HTERT RPE-1 (cell line): ENCODE data around the gene NCAPD3.

ENCODE experiments used
- in situ Hi-C: fragments of 300-500 bp; cut with MboI; formaldehyde crosslinking; loops from 4 replicates; pipeline ENCODE4 v1.14.3; 2020; ENCODE audit warnings: low sequenced_read_pairs

Gene NCAPD3

GRCh38 chr11:134159652-134160051 is 64.1 kb downstream of the NCAPD3 start:
- in situ Hi-C loops: no loop called here

- in situ Hi-C loops: no loop called here
These were observed 65.7 kb downstream of the NCAPD3 start for GRCh38 chr11:134158023-134158422.

- in situ Hi-C loops: no loop called here
These were observed 66.3 kb downstream of the NCAPD3 start for GRCh38 chr11:134157451-134157850.

DNA sequence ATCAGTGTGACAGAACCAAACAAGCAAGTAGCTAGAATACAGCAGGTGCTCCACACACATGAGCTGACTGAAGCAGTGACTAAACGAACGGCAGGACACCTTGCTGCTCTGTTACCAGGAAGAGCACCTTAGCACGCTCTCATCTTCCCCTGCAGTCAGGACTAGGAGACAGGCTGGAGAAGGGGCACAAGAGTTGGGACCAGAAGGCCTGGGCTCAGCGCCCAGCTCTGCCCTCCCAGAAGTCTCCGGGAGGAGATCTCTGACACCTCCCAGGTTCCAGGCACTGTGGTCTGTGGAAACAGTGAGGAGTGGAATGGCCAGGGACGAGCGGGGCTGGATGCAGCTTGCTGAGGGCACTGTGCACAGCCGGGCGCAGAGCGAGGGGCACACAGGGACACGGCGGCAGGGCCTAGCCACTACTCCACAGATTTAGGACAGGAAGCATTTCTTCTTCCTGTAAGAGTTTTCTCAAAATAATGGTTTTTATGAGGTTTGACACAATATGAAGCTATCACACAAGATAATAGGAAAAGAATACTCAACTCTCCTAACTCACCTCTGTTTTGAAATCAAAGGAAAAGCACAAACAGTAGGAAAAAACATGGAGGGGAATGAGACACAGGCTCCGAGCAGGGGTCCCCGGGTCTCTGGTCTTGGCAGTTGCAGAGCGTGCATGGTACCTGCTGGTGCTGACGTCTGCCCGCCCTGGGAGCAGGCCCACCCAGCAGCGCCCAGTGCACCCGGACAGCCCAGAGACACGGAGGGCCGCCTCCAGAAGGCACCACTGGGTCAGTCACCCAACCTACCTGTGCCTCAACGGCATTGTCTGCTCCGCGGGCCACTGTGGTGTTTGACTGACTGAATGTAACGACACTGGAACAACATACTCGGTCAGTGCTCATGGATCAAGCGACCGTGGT is 67.6 kb downstream of the NCAPD3 start:
- in situ Hi-C loops: no loop called here

DNA sequence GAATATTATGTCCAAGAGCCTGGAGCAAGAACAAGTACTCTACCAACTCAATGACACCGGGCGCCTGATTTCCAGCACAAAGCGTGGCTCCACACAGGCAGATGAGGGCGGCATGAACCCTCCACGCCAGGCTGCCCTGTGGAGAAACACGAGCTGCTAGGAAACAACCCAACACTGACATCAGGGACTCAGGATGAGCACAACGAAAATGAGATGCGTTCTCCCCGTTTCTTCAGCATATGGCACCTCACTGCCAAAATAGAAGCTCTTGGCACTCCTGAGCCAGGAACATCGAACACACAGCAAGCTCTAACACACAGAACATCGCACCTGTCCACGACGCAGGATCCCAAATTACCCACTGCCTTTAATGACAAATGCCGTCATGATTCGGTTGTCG is 68.3 kb downstream of the NCAPD3 start:
- in situ Hi-C loops: no loop called here

GRCh38 chr11:134154441-134154840 is 69.3 kb downstream of the NCAPD3 start:
- in situ Hi-C loops: no loop called here

DNA sequence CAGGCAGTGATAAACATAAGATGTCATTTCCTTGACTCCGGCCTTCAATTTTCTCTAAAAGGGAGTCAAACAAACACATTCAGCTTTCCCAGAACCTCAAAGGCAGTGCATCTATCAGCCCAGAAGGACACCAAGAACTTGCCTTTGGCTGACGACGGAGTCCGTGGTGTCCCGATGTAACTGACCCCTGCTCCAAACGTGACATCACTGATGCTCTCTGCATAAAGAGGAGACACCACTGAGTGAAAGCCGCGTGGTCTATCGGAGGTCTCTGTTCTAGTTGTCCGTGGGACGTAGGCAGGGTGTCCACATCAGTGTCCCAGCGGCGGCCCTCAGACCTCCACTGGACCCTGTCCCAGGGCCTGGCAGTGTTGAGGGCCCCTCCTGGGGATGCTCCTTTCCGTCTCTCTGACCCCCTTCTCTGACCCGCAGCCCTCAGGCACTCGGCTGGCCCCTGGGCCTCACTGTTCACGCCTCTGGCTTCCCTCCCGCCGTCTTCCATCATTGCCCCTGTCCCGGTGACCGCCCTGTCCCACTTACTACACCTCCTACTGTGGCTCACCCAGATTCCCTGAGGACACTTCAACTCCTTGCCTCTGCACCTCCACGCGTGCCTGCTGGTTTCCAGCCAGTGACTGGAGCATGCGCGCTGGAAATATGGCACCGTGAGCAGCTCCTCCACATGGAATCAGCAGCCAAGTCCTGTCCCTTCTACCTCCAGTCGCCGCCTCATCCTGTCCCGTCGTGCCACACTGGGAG is 70.4 kb downstream of the NCAPD3 start:
- in situ Hi-C loops: no loop called here

DNA sequence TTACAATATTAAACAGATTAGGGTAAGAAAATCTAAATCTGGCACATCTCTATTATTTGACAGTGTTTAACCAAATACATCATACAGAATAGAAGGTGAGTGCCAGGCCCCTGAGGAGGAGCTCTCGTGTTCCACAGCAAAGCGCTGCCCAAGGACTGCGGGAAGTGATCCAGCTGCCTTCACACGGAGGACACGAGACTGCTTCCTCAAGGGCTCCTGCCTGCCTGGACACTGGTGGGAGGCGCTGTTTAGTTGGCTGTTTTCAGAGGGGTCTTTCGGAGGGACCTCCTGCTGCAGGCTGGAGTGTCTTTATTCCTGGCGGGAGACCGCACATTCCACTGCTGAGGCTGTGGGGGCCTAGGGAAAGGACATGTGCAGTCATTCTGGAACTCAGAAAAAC is 71.1 kb downstream of the NCAPD3 start:
- in situ Hi-C loops: no loop called here

DNA sequence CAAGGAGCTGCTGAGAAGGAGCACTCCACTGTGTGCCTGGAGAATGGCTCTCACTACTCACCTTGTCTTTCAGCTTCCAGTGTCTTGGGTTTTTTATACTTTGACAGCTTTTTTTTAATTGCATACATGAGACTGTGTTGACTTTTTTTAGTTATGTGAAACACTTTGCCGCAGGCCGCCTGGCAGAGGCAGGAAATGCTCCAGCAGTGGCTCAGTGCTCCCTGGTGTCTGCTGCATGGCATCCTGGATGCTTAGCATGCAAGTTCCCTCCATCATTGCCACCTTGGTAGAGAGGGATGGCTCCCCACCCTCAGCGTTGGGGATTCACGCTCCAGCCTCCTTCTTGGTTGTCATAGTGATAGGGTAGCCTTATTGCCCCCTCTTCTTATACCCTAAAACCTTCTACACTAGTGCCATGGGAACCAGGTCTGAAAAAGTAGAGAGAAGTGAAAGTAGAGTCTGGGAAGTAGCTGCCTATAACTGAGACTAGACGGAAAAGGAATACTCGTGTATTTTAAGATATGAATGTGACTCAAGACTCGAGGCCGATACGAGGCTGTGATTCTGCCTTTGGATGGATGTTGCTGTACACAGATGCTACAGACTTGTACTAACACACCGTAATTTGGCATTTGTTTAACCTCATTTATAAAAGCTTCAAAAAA is 72.6 kb downstream of the NCAPD3 start:
- in situ Hi-C loops: no loop called here

DNA sequence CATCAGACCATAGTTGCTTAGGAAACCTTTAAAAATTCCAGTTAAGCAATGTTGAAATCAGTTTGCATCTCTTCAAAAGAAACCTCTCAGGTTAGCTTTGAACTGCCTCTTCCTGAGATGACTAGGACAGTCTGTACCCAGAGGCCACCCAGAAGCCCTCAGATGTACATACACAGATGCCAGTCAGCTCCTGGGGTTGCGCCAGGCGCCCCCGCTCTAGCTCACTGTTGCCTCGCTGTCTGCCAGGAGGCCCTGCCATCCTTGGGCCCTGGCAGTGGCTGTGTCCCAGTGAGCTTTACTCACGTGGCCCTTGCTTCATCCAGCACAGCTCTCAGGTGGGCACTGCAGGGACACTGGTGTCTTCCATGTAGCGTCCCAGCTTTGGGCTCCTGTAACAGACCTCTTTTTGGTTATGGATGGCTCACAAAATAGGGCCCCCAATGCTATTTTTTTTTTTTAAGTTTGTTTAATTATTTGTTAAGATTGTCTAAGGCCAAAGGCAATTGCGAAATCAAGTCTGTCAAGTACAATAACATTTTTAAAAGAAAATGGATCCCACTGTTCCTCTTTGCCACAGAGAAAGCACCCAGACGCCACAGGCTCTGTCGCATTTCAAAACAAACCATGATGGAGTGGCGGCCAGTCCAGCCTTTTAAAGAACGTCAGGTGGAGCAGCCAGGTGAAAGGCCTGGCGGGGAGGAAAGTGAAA is 73.4 kb downstream of the NCAPD3 start:
- in situ Hi-C loops: no loop called here

- in situ Hi-C loops: no loop called here
These were observed 74.4 kb downstream of the NCAPD3 start for GRCh38 chr11:134149371-134149770.

DNA sequence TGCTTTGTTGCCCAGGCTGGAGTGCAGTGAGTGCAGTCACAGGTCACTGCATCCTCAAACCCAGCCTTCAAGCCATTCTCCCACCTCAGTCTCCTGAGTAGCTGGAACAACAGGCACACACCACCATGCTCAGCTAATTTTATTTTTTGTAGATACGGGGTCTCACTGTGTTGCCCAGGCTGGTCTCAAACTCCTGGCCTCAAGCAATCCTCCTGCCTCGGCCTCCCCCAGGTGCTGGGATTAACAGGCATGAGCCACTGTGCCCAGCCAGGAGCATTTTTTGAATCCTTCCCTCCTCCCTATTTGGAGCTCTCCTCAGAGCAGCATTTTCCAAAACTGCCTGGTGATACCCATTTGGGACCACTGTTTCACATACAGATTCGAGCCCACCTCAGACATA is 77.2 kb downstream of the NCAPD3 start:
- in situ Hi-C loops: no loop called here

- in situ Hi-C loops: no loop called here
These were observed 78.1 kb downstream of the NCAPD3 start for GRCh38 chr11:134145715-134146114.

- in situ Hi-C loops: no loop called here
These were observed 79.0 kb downstream of the NCAPD3 start for GRCh38 chr11:134144744-134145143.

- in situ Hi-C loops: no loop called here
These were observed 80.0 kb downstream of the NCAPD3 start for GRCh38 chr11:134143801-134144200.

DNA sequence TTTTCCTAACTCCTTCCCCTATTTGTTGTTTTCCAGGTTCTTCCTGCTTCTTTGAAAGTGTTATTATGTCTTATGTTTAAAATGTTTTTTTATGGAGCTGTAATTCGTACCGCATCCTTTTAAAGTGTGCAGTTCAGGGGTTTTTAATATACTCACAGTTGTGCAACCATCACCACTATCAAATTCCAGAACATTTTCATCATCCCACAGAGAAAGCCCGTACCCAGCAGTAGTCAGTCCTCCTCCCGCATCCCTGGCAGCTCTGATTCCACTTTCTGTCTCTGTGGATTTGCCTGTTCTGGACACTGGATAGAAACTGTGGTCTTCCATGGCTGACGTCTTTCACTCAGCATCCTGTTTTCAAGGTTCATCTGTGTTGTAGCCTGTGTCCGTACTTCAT is 81.2 kb downstream of the NCAPD3 start:
- in situ Hi-C loops: no loop called here

GRCh38 chr11:134140961-134141490 is 82.7 kb downstream of the NCAPD3 start:
- in situ Hi-C loops: no loop called here

DNA sequence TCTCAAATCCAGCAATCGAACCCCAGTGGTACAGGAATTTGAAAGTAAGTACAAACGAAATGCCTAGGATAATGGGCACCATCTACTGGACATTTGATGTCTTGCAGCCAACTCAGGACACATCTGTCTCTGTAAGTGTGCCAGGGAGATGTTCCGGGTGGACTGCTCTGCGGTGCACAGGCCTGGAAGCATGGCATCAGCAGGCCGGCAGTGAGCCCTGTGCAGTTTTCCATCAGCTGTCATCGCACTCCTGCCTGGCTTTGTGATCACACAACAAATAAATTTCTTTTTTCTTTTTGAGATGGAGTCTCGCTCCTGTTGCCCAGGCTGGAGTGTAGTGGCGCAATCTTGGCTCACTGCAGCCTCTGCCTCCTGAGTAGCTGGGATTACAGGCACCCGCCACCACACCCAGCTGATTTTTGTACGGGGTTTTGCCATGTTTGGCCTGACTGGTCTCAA is 83.9 kb downstream of the NCAPD3 start:
- in situ Hi-C loops: no loop called here

- in situ Hi-C loops: no loop called here
These were observed 84.4 kb downstream of the NCAPD3 start for GRCh38 chr11:134139303-134139872.

GRCh38 chr11:134138376-134138775 is 85.4 kb downstream of the NCAPD3 start:
- in situ Hi-C loops: no loop called here
